ENCODE data around the gene OR2T34.
"Not testable (repeated sequence)": the region's sequence is repeated elsewhere in the genome, so short reads cannot be mapped to it uniquely, and the experiment has no call there.

The OR2T34 gene, protein sequence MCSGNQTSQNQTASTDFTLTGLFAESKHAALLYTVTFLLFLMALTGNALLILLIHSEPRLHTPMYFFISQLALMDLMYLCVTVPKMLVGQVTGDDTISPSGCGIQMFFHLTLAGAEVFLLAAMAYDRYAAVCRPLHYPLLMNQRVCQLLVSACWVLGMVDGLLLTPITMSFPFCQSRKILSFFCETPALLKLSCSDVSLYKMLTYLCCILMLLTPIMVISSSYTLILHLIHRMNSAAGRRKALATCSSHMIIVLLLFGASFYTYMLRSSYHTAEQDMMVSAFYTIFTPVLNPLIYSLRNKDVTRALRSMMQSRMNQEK

DNA sequence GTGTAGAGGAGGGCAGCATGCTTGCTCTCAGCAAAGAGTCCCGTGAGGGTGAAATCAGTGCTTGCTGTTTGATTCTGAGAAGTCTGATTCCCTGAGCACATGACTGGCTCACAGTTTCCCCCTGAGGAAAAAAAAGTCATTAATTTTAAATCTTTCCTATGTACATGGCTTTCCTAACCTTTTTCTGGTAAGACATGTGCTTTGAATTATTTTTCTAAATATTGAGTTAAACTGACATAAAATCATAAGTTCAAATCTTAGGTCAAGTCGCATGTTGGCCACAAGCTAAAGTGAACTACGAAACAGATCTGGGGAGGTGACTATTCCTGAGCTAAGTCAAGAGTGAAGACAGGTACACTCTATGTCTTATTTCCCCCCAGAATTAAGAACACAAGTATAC is at the start of gene OR2T34:
OR2T34 (minus strand) TSS at position 101 of the 400 bp plus-strand sequence; CDS start at position 101, 0 bp downstream.
- not testable (repeated sequence) for H3K27me3 ChIP-seq, H3K9ac ChIP-seq

DNA sequence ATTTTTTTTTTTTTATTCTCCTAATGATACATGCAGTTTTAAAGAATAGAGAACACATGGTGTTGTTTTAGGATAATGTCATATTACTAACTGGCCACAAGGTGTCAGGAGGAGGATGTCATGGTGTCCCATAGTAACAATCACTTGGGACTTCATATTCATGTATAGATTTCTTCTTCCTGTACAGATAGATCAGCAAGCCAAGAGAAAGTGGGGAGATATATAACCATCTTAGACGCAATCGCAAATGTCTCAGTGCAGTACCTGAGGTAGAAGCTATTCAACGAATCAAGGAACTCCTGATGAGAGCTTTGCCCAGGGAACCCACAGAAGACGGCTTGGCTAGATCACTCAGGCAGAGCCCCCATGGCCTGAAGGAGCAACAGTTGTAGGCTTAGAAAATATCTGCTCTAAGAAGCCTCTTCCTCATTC is 48.0 kb upstream of the OR2T34 start:
- Histone ChIP-seq H3K36me3 (no peaks in the 10 kb centered on the region), H3K27me3 (no peaks in the 10 kb centered on the region), H3K4me2 (no peak overlapping the region), H3K9me3 (replicated peaks in 1 of 11) (no peaks in the 10 kb centered on the region), H3K27ac (no peak overlapping the region), H3K4me3 (no peak overlapping the region), H3K9ac (no peak overlapping the region), H3K4me1 (0 out of 20 replicates have a peak, but pooled peaks cover 0 to 5% (median 0%) of the 10 kb centered on the region in 10 experiments), H4K20me1 (no peaks in the 10 kb centered on the region)
- no peak for TF ChIP-seq Cebpa-rat (IDR thresholded peaks at IDR 0.05)

More for the DNA sequence above, at the start of gene OR2T34:
- H3K4me1 ChIP-seq; H3K4me3 ChIP-seq; H3K27ac ChIP-seq; H3K9me3 ChIP-seq (replicated peaks in 1 of 11); H4K20me1 ChIP-seq; H3K4me2 ChIP-seq; H3K36me3 ChIP-seq: not testable (repeated sequence)

DNA sequence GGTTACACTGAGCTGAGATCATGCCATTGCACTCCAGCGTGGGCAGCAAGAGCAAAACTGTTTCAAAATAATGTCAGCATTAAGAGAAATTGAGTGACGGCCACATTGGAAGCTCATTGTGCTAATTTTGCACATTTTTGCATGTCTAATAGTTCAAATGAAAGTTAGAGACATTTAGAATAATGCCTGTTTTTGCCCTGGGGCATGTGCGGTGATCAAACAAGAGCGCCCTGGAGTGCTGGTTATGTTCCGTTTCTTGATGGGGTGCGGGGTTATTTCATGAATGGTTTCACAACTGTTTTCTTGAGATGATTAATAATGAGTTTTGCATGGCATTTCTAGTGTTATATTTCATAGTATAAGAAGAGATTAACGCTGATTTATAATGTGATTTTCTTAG is 47.2 kb upstream of the OR2T34 start:
- Histone ChIP-seq H3K27me3 (no peaks in the 10 kb centered on the region), H3K4me1 (0 out of 20 replicates have a peak, but pooled peaks cover 0 to 5% (median 0%) of the 10 kb centered on the region in 10 experiments), H3K9ac (no peak overlapping the region), H3K36me3 (no peaks in the 10 kb centered on the region), H3K9me3 (replicated peaks in 1 of 11) (no peaks in the 10 kb centered on the region), H4K20me1 (no peaks in the 10 kb centered on the region), H3K4me3 (no peak overlapping the region), H3K27ac (no peak overlapping the region), H3K4me2 (no peak overlapping the region)
- TF ChIP-seq Cebpa-rat (IDR thresholded peaks at IDR 0.05), result no peak

DNA sequence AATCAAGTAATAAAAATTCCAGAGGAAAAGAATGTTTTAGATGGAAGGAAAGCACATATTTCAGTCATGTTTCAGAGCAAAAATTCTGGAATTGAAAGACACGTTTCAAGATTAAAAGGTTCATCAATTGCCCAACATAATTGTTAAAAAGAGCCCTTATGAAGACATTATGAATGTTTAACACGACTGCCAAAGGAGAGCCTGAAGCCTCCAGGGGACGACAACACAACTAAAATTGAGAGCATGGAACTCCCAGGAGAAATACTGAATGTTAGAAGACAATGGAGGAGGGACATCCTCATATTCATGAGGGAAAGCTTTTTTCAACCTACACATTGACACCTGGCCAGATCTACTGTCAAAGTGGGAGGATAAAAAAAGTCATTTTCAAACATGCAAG is 44.3 kb upstream of the OR2T34 start:
- H4K20me1 ChIP-seq, result no peaks in the 10 kb centered on the region
- no peak overlapping the region for H3K4me3 ChIP-seq
- H3K9ac ChIP-seq, result no peak overlapping the region
- H3K4me2 ChIP-seq, result no peak overlapping the region
- H3K27me3 ChIP-seq, result no peaks in the 10 kb centered on the region
- 0 out of 20 replicates have a peak, but pooled peaks cover 0 to 5% (median 0%) of the 10 kb centered on the region in 10 experiments for H3K4me1 ChIP-seq
- H3K36me3 ChIP-seq, result no peaks in the 10 kb centered on the region
- H3K27ac ChIP-seq, result no peak overlapping the region
- no peak for TF ChIP-seq Cebpa-rat (IDR thresholded peaks at IDR 0.05)
- no peaks in the 10 kb centered on the region for H3K9me3 ChIP-seq (replicated peaks in 1 of 11)

DNA sequence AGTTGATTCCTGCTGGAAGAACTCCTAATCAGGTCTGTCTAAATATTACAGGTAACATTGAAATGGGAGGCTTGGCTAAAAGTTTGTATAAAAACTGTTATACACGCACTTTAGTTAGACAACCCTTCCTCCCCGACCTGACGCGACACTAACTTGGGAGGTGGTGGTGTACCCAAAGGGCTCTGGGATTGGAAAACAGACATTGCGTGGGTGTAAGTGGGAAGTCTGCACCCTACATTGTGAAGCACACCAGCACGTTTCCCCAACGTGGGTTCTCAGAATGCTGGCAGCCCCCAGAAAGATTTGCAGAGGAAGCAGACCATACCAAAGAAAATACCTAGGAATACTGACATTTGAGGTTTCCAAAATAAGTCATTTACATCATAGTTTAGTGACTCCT is 43.6 kb upstream of the OR2T34 start:
- Histone ChIP-seq H3K4me1 (0 out of 20 replicates have a peak, but pooled peaks cover 0 to 5% (median 0%) of the 10 kb centered on the region in 10 experiments), H3K9ac (no peak overlapping the region), H3K9me3 (replicated peaks in 1 of 11) (no peaks in the 10 kb centered on the region), H3K27me3 (no peaks in the 10 kb centered on the region), H3K4me3 (no peak overlapping the region), H3K27ac (no peak overlapping the region), H4K20me1 (no peaks in the 10 kb centered on the region), H3K4me2 (no peak overlapping the region), H3K36me3 (no peaks in the 10 kb centered on the region)
- TF ChIP-seq Cebpa-rat (IDR thresholded peaks at IDR 0.05), result no peak

DNA sequence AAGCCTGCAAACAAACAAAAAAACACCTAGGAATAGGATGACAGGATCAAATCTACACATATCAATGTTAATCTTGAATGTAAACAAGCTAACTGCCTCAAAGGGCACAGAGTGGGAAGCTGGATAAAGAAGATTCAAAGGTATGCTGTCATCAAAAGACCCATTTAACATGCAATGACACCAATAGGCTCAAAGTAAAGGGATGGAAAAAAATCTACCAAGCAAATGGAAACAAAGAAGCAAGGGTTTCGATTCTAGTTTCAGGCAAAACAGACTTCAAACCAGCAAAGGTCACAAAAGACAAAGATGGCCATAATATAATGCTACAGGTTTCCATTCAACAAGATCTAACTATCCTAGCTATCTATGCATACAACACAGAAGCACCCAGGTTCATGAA is 39.2 kb upstream of the OR2T34 start:
- Histone ChIP-seq H3K4me1 (0 out of 20 replicates have a peak, but pooled peaks cover 0 to under 1% (median 0%) of the 10 kb centered on the region in 10 experiments), H3K27me3 (no peaks in the 10 kb centered on the region), H3K4me3 (no peak overlapping the region), H3K27ac (no peak overlapping the region), H3K36me3 (no peaks in the 10 kb centered on the region), H3K4me2 (no peak overlapping the region), H3K9ac (no peak overlapping the region), H4K20me1 (no peaks in the 10 kb centered on the region), H3K9me3 (replicated peaks in 1 of 11) (no peaks in the 10 kb centered on the region)
- no peak for TF ChIP-seq Cebpa-rat (IDR thresholded peaks at IDR 0.05)

DNA sequence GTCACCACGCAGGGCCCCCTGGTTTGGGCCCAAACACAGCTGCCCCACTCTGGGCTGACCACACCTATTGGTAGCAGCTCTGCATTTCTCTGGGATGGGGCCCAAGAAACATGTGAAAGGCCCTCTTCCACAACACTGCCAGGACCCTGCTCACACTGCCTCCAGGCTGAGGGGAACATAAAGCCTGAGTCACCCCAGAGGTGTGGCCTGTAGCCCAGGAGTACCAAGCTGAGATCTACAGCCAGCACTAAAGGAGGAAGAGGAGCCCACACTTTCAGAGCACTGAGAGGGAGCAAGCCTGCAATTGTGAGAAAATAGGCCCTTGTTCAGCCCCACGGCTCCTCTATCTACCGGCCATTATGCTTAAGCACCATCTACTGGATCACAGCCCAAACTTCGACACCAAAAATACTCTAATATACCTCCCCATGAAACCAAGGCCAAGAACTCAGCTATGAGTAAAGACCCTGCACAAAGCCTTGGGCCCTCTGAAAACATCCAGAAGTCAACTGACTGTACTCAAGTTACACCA is 37.4 kb upstream of the OR2T34 start:
- Histone ChIP-seq H3K9me3 (replicated peaks in 1 of 11) (no peaks in the 10 kb centered on the region), H3K4me2 (no peak overlapping the region), H3K4me3 (no peak overlapping the region), H3K36me3 (no peaks in the 10 kb centered on the region), H3K9ac (no peak overlapping the region), H3K27ac (no peak overlapping the region), H4K20me1 (no peaks in the 10 kb centered on the region), H3K27me3 (no peaks in the 10 kb centered on the region), H3K4me1 (no peaks in the 10 kb centered on the region)
- TF ChIP-seq Cebpa-rat (IDR thresholded peaks at IDR 0.05), result no peak

DNA sequence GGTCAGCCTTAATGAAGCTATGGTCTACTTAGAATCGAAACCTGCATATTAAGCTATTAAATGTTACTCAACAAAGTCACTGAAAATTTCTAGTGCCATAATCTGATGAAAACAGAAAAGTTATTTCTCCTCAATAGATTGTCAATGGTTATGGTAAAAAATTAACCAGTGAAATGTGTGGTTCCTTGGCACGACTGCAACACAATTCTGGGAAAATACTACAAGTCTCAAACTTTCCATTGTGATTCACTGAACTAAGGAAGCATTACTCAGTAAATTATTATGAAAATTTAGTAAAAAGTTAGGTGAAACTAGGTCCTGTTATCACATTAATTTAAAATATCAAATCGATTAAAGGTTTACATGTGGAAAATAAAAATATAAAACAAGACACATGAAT is 35.7 kb upstream of the OR2T34 start:
- no peak for TF ChIP-seq Cebpa-rat (IDR thresholded peaks at IDR 0.05)

DNA sequence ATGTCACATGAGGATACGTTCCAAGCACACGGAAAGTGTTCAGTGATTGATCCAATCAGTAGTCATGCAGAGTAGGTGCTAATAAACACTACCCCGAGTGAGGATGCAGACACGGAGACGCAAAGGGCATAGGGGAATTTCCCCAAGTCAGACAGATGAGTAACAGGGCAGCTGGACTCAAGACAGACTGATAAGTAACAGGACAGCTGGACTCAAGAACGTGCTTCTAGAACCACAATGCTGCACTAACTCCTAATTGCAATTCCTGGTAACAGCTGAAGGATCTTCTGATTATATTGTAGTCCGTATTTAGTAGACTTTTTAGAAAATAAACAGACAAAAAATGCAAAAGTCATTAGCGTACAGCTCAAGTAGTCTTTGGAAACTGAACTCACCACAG is 24.8 kb upstream of the OR2T34 start:
- H3K4me3 ChIP-seq, result no peak overlapping the region
- TF ChIP-seq Cebpa-rat (IDR thresholded peaks at IDR 0.05), result no peak
- H3K36me3 ChIP-seq, result no peaks in the 10 kb centered on the region
- H4K20me1 ChIP-seq, result no peaks in the 10 kb centered on the region
- H3K9ac ChIP-seq, result no peak overlapping the region
- H3K4me1 ChIP-seq, result peaks cover 0 to 11% (median 7%) of the 10 kb centered on the region in 10 experiments; a peak in 11 of 20 replicates
- no peaks in the 10 kb centered on the region for H3K27me3 ChIP-seq
- H3K9me3 ChIP-seq (replicated peaks in 1 of 11), result no peaks in the 10 kb centered on the region
- H3K27ac ChIP-seq, result no peak overlapping the region
- no peak overlapping the region for H3K4me2 ChIP-seq

More for the DNA sequence above, 35.7 kb upstream of the OR2T34 start:
- H3K9ac ChIP-seq, result no peak overlapping the region
- no peaks in the 10 kb centered on the region for H4K20me1 ChIP-seq
- no peak overlapping the region for H3K27ac ChIP-seq
- no peak overlapping the region for H3K4me2 ChIP-seq
- no peak overlapping the region for H3K4me3 ChIP-seq
- no peaks in the 10 kb centered on the region for H3K4me1 ChIP-seq
- H3K9me3 ChIP-seq (replicated peaks in 1 of 11), result no peaks in the 10 kb centered on the region
- no peaks in the 10 kb centered on the region for H3K27me3 ChIP-seq
- no peaks in the 10 kb centered on the region for H3K36me3 ChIP-seq

DNA sequence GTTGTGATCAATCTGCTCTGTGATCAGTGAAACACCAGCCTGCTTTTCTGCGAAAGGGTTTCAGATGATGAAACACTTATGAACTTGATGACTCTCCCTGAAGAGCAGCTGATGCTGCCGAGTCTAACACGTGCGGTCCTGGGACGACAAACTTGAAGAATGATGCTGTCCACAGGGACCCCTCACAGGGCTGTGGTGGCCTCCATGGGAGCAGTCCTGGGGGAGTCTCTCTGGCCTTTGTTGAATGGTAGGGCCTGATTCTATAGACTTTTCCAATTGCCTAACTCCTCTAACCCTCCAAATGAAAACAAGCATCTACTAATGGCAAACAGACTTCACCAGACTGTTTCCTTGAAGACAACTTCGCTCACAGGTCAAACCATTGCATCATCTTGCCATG is 23.0 kb upstream of the OR2T34 start, which contains the start of gene OR2T10:
OR2T10 (minus strand) TSS at position 112 of the 400 bp plus-strand sequence. CDS start 3,932 bp downstream, outside the sequence.
- H3K4me3 ChIP-seq, result no peak within 1 kb of the TSS
- H3K36me3 ChIP-seq, result no peaks in the 10 kb centered on the region
- no peaks in the 10 kb centered on the region for H3K9me3 ChIP-seq (replicated peaks in 1 of 11)
- H3K9ac ChIP-seq, result no peak within 1 kb of the TSS
- no peaks in the 10 kb centered on the region for H4K20me1 ChIP-seq
- no peak for TF ChIP-seq Cebpa-rat (IDR thresholded peaks at IDR 0.05)
- peaks cover 0 to 11% (median 7%) of the 10 kb centered on the region in 10 experiments; a peak in 11 of 20 replicates for H3K4me1 ChIP-seq
- peak within 1 kb of the TSS in 7 of 11 experiments; percentile 4 to 41 (median 23); a peak in 10 of 22 replicates for H3K4me2 ChIP-seq
- H3K27me3 ChIP-seq, result no peaks in the 10 kb centered on the region
- peak within 1 kb of the TSS in 2 of 11 experiments; percentile 2 to 40; a peak in 3 of 22 replicates for H3K27ac ChIP-seq

Data from BLaER1 treated with 17β-estradiol and CSF1 and Interleukin-3, amounts not matched to agents 10 nM and 100 nM (cell line).